ENCODE measurements around the gene DNAJA3. TPM values are rescaled to one million over a fixed set of nuclear protein-coding genes. Genes with fewer than 3 reads are reported as not detected.

Gene DNAJA3
- total RNA-seq, 1 donor from 2014 or later = 27.3 TPM

GRCh38 chr16:4433228-4433627 is 7.6 kb downstream of the DNAJA3 start:
- H3F3A ChIP-seq (ENCODE audit: low read depth) = peaks cover 4% of the 10 kb centered on the region
- H3K9me3 Mint-ChIP-seq = no peaks in the 10 kb centered on the region
- H3K4me1 ChIP-seq = no peaks in the 10 kb centered on the region
- no peaks in the 10 kb centered on the region for H3K27me3 ChIP-seq
- H3K27me3 Mint-ChIP-seq (ENCODE audit: insufficient read depth, low read depth) = no peaks in the 10 kb centered on the region
- peak overlapping the region; percentile 13 for H3K27ac Mint-ChIP-seq
- H4K20me1 ChIP-seq (ENCODE audit: low read depth) = peaks cover 2% of the 10 kb centered on the region
- H3K4me3 Mint-ChIP-seq = no peak overlapping the region
- H3K4me1 Mint-ChIP-seq = no peaks in the 10 kb centered on the region
- peaks cover 21% of the 10 kb centered on the region for H3K36me3 Mint-ChIP-seq
- peaks cover 4% of the 10 kb centered on the region for H3K36me3 ChIP-seq
- H3K9ac ChIP-seq = peak overlapping the region; percentile 32
- no peak overlapping the region for H3K27ac ChIP-seq
- no peak for DNase-seq (ENCODE audit: low spot score)
- no peaks in the 10 kb centered on the region for H3K9me3 ChIP-seq (ENCODE audit: low read depth)
- no peak overlapping the region for H2AFZ ChIP-seq (replicated peaks)
- H3K4me2 ChIP-seq = no peak overlapping the region
- TF ChIP-seq CTCF (IDR thresholded peaks at IDR 0.05) (no peak), EZH2 (IDR thresholded peaks at IDR 0.05) (no peak), EZH2phosphoT487 (IDR thresholded peaks at IDR 0.05) (no peak)
- no peak overlapping the region for H3K4me3 ChIP-seq
- H3K79me2 ChIP-seq (ENCODE audit: low read depth) = peaks cover 28% of the 10 kb centered on the region

GRCh38 chr16:4433914-4434787 is 8.5 kb downstream of the DNAJA3 start:
- Histone ChIP-seq H2AFZ (replicated peaks) (no peak overlapping the region), H3K9me3 (ENCODE audit: low read depth) (no peaks in the 10 kb centered on the region), H3K9ac (no peak overlapping the region), H4K20me1 (ENCODE audit: low read depth) (no peaks in the 10 kb centered on the region), H3K4me2 (no peak overlapping the region), H3F3A (ENCODE audit: low read depth) (peaks cover 4% of the 10 kb centered on the region), H3K27me3 (no peaks in the 10 kb centered on the region), H3K4me3 (no peak overlapping the region), H3K36me3 (peaks cover 4% of the 10 kb centered on the region), H3K79me2 (ENCODE audit: low read depth) (peaks cover 19% of the 10 kb centered on the region), H3K27ac (no peak overlapping the region), H3K4me1 (no peaks in the 10 kb centered on the region)
- no peak for DNase-seq (ENCODE audit: low spot score)
- H3K36me3 Mint-ChIP-seq = peaks cover 17% of the 10 kb centered on the region
- no peak for TF ChIP-seq EZH2 (IDR thresholded peaks at IDR 0.05)
- TF ChIP-seq CTCF (IDR thresholded peaks at IDR 0.05) = no peak
- no peak for TF ChIP-seq EZH2phosphoT487 (IDR thresholded peaks at IDR 0.05)
- H3K27me3 Mint-ChIP-seq (ENCODE audit: insufficient read depth, low read depth) = no peaks in the 10 kb centered on the region
- H3K9me3 Mint-ChIP-seq = no peaks in the 10 kb centered on the region
- no peak overlapping the region for H3K27ac Mint-ChIP-seq
- H3K4me3 Mint-ChIP-seq = no peak overlapping the region
- H3K4me1 Mint-ChIP-seq = no peaks in the 10 kb centered on the region

GRCh38 chr16:4435337-4436067 is 9.8 kb downstream of the DNAJA3 start:
- H3K36me3 Mint-ChIP-seq = peaks cover 15% of the 10 kb centered on the region
- TF ChIP-seq CTCF (IDR thresholded peaks at IDR 0.05) (no peak), EZH2 (IDR thresholded peaks at IDR 0.05) (no peak), EZH2phosphoT487 (IDR thresholded peaks at IDR 0.05) (no peak)
- no peak overlapping the region for H3K4me3 Mint-ChIP-seq
- H2AFZ ChIP-seq (replicated peaks) = no peak overlapping the region
- no peak overlapping the region for H3K4me2 ChIP-seq
- H3K4me3 ChIP-seq = no peak overlapping the region
- no peaks in the 10 kb centered on the region for H3K4me1 Mint-ChIP-seq
- DNase-seq (ENCODE audit: low spot score) = no peak
- no peak overlapping the region for H3K27ac ChIP-seq
- no peaks in the 10 kb centered on the region for H3K4me1 ChIP-seq
- H3K27me3 ChIP-seq = no peaks in the 10 kb centered on the region
- no peak overlapping the region for H3K9ac ChIP-seq
- no peaks in the 10 kb centered on the region for H4K20me1 ChIP-seq (ENCODE audit: low read depth)
- no peaks in the 10 kb centered on the region for H3K9me3 ChIP-seq (ENCODE audit: low read depth)
- no peaks in the 10 kb centered on the region for H3K27me3 Mint-ChIP-seq (ENCODE audit: insufficient read depth, low read depth)
- H3F3A ChIP-seq (ENCODE audit: low read depth) = peaks cover 4% of the 10 kb centered on the region
- H3K36me3 ChIP-seq = peaks cover 4% of the 10 kb centered on the region
- H3K9me3 Mint-ChIP-seq = no peaks in the 10 kb centered on the region
- H3K27ac Mint-ChIP-seq = no peak overlapping the region
- peaks cover 9% of the 10 kb centered on the region for H3K79me2 ChIP-seq (ENCODE audit: low read depth)
